Pericardium fibroblast (primary cell): ENCODE data around the gene ZFP42. TPM values are rescaled to one million over a fixed set of nuclear protein-coding genes. Genes with fewer than 3 reads are reported as not detected.

Experiments
- total RNA-seq: library from RNA; depleted of rRNA; stranded (reverse); fragments of >200 nt; gene quantifications from 2 replicates; pipeline ENCODE4 v1.2.3, GENCODE V29; 2015

ZFP42 gene
- total RNA-seq: 0.12 and 0.17 TPM in 2 replicates

GRCh38 chr4:187995322-187996207 lies at the start of gene ZFP42:
Gene ZFP42 (plus strand): TSS chr4:187995771. CDS start chr4:188002808, 7,037 bp downstream.

Other genes starting within 250 kb of the ZFP42 start
- not detected in 2 replicates for gene TRIML2, start 113.8 kb downstream of the ZFP42 start, total RNA-seq
- not detected in 2 replicates for gene TRIML1, start 143.7 kb downstream of the ZFP42 start, total RNA-seq